DMS 273 treated with DMSO at 0.1 percent for 48 hours (cell line): ENCODE measurements around the gene SLC25A34.

ENCODE experiments used
- DNase-seq: peaks from one replicate; lab custom pipeline; 2025; lab: John Stamatoyannopoulos, UW

SLC25A34 gene

GRCh38 chr1:15753776-15754175 is 17.7 kb downstream of the SLC25A34 start:
- DNase-seq: no peak

- DNase-seq: no peak
Observed at GRCh38 chr1:15755021-15755645, 19.1 kb downstream of the SLC25A34 start.

GRCh38 chr1:15755646-15756040 is 19.6 kb downstream of the SLC25A34 start:
- no peak for DNase-seq

- DNase-seq: no peak
Observed at GRCh38 chr1:15756143-15757015, 20.3 kb downstream of the SLC25A34 start.

- DNase-seq: no peak
Observed at GRCh38 chr1:15757016-15757543, 21.0 kb downstream of the SLC25A34 start.

- no peak for DNase-seq
Observed at GRCh38 chr1:15757575-15758342, 21.7 kb downstream of the SLC25A34 start.

GRCh38 chr1:15758343-15758931 is 22.4 kb downstream of the SLC25A34 start, which contains the start of gene FBLIM1:
TSS of gene FBLIM1 (plus strand) at chr1:15758795. CDS start at chr1:15764984, 6,189 bp downstream.
- DNase-seq: no peak

GRCh38 chr1:15758953-15759661 is 23.0 kb downstream of the SLC25A34 start:
- DNase-seq: no peak

GRCh38 chr1:15760520-15761211 is 24.6 kb downstream of the SLC25A34 start:
- no peak for DNase-seq

- no peak for DNase-seq
Observed at GRCh38 chr1:15761366-15762128, 25.5 kb downstream of the SLC25A34 start.

GRCh38 chr1:15762546-15762945 is 26.5 kb downstream of the SLC25A34 start:
- no peak for DNase-seq

GRCh38 chr1:15764269-15764764 is 28.3 kb downstream of the SLC25A34 start:
- no peak for DNase-seq

- DNase-seq: no peak
Observed at GRCh38 chr1:15764890-15765289, 28.8 kb downstream of the SLC25A34 start.

GRCh38 chr1:15765495-15766194 is 29.6 kb downstream of the SLC25A34 start:
- DNase-seq: peak; percentile 52

GRCh38 chr1:15767941-15768340 is 31.9 kb downstream of the SLC25A34 start:
- DNase-seq: no peak

GRCh38 chr1:15768388-15768787 is 32.3 kb downstream of the SLC25A34 start:
- DNase-seq: no peak

- DNase-seq: no peak
Observed at GRCh38 chr1:15770313-15770962, 34.4 kb downstream of the SLC25A34 start.

- no peak for DNase-seq
Observed at GRCh38 chr1:15771836-15772515, 35.9 kb downstream of the SLC25A34 start.
